Measurements from ENCODE around the gene DST. TPM values are rescaled to one million over a fixed set of nuclear protein-coding genes. Genes with fewer than 3 reads are reported as not detected.
A peak's percentile ranks its signal among the peaks of the same experiment; 100 is the strongest.

DST gene
- total RNA-seq, 1 experiment from 2014 or later = 71.8 TPM

DNA sequence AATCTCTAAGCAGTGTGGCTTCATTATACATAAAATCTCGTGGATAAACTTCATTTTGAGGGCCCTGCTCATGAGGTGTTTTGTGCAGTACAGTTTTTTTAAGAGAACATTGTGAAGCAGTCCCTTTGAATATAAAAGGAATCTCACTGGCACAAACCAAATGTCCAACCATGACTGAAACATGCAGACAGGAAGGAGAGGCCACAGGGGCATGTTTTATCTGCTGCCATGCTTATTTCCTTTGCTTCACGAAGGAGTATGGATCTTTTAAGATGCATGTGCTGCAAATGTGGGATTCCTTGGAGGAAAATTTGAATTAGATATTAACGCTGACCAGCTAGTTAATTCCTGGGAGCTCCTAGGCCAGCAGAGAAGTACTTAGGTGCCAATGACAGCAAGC lies 192.3 kb downstream of the DST start:
- no peak for TF ChIP-seq EZH2 (IDR thresholded peaks at IDR 0.05; ENCODE audit: borderline replicate concordance, low read depth, low read length, poor library complexity, severe bottlenecking)
- TF ChIP-seq, protein P1, sequence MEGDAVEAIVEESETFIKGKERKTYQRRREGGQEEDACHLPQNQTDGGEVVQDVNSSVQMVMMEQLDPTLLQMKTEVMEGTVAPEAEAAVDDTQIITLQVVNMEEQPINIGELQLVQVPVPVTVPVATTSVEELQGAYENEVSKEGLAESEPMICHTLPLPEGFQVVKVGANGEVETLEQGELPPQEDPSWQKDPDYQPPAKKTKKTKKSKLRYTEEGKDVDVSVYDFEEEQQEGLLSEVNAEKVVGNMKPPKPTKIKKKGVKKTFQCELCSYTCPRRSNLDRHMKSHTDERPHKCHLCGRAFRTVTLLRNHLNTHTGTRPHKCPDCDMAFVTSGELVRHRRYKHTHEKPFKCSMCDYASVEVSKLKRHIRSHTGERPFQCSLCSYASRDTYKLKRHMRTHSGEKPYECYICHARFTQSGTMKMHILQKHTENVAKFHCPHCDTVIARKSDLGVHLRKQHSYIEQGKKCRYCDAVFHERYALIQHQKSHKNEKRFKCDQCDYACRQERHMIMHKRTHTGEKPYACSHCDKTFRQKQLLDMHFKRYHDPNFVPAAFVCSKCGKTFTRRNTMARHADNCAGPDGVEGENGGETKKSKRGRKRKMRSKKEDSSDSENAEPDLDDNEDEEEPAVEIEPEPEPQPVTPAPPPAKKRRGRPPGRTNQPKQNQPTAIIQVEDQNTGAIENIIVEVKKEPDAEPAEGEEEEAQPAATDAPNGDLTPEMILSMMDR (conservative IDR thresholded peaks at IDR 0.05; ENCODE audit: low read depth, low read length) = no peak
- no peak overlapping the region for H3K27ac ChIP-seq (ENCODE audit: low read depth, low read length, poor library complexity, severe bottlenecking)
- POLR2A ChIA-PET (ENCODE audit: low non-redundant PET) = no interaction called here
- intact Hi-C loops (cut with micrococcal nuclease; ENCODE audit: unreplicated experiment) = no loop called here
- no TSS peak for BruUV-seq (replicated peaks)
- no peaks in the 10 kb centered on the region for H3K36me3 ChIP-seq (ENCODE audit: insufficient read depth, low read length, poor library complexity, severe bottlenecking)
- no peaks in the 10 kb centered on the region for H3K9me3 ChIP-seq (ENCODE audit: low read depth, low read length, poor library complexity, severe bottlenecking)
- DNase-seq (ENCODE audit: low spot score) = no peak
- CTCF ChIA-PET = no interaction called here
- H3K27me3 ChIP-seq (replicated peaks; ENCODE audit: insufficient read depth, low read depth, low read length, poor library complexity) = no peaks in the 10 kb centered on the region
- H3K4me3 ChIP-seq (ENCODE audit: low read depth, low read length, poor library complexity, severe bottlenecking) = no peak overlapping the region
- H3K4me1 ChIP-seq (ENCODE audit: insufficient read depth, low read length, poor library complexity, severe bottlenecking) = no peaks in the 10 kb centered on the region

DNA sequence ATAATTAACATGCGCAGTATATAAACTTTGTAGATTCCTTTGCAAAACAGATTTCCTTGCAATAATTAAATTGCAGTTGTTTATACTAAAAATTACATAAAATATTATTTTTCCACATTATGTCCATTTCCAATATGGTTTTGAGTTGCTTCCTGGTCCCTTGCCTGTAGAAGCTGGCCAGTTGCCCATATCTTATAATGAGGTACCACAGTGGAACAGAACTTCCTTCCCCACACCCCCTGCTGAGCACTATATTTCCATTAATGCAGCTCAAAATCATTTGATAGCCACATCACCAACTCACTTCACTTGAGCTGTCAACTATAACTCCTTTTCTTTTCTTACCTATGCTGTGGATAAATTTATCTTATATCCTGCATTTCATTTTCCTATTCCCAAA lies 194.6 kb downstream of the DST start:
- Histone ChIP-seq H3K27me3 (replicated peaks; ENCODE audit: insufficient read depth, low read depth, low read length, poor library complexity) (no peaks in the 10 kb centered on the region), H3K36me3 (ENCODE audit: insufficient read depth, low read length, poor library complexity, severe bottlenecking) (no peaks in the 10 kb centered on the region), H3K9me3 (ENCODE audit: low read depth, low read length, poor library complexity, severe bottlenecking) (no peaks in the 10 kb centered on the region), H3K4me1 (ENCODE audit: insufficient read depth, low read length, poor library complexity, severe bottlenecking) (no peaks in the 10 kb centered on the region), H3K27ac (ENCODE audit: low read depth, low read length, poor library complexity, severe bottlenecking) (no peak overlapping the region), H3K4me3 (ENCODE audit: low read depth, low read length, poor library complexity, severe bottlenecking) (no peak overlapping the region)
- intact Hi-C loops (cut with micrococcal nuclease; ENCODE audit: unreplicated experiment) = no loop called here
- POLR2A ChIA-PET (ENCODE audit: low non-redundant PET) = no interaction called here
- CTCF ChIA-PET = no interaction called here
- DNase-seq (ENCODE audit: low spot score) = peak; percentile 71
- TF ChIP-seq EZH2 (IDR thresholded peaks at IDR 0.05; ENCODE audit: borderline replicate concordance, low read depth, low read length, poor library complexity, severe bottlenecking) = no peak
- TF ChIP-seq, protein P1 (conservative IDR thresholded peaks at IDR 0.05; ENCODE audit: low read depth, low read length) = no peak
- BruUV-seq (replicated peaks) = no TSS peak

DNA sequence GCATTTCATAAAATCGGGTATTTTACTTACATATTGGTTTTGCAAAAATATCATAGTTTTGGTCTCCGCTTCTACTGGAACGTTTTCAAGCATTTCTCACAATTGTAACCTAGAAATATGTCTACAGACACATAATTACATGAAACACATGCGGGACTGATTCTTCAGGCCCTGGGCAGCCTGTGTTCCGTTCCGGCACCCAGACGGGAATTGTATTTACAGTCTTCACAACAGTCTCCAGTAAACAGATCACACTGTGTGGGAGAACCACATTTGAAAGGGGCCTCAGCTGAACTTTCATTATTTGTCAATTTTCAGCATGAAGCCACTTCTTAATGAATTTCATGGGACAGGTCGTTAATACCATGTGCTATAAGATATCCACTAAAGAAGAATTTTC lies 196.9 kb downstream of the DST start:
- Histone ChIP-seq H3K9me3 (ENCODE audit: low read depth, low read length, poor library complexity, severe bottlenecking) (no peaks in the 10 kb centered on the region), H3K27ac (ENCODE audit: low read depth, low read length, poor library complexity, severe bottlenecking) (no peak overlapping the region), H3K36me3 (ENCODE audit: insufficient read depth, low read length, poor library complexity, severe bottlenecking) (no peaks in the 10 kb centered on the region), H3K4me1 (ENCODE audit: insufficient read depth, low read length, poor library complexity, severe bottlenecking) (no peaks in the 10 kb centered on the region), H3K4me3 (ENCODE audit: low read depth, low read length, poor library complexity, severe bottlenecking) (no peak overlapping the region), H3K27me3 (replicated peaks; ENCODE audit: insufficient read depth, low read depth, low read length, poor library complexity) (no peaks in the 10 kb centered on the region)
- POLR2A ChIA-PET (ENCODE audit: low non-redundant PET) = no interaction called here
- DNase-seq (ENCODE audit: low spot score) = no peak
- intact Hi-C loops (cut with micrococcal nuclease; ENCODE audit: unreplicated experiment) = no loop called here
- TF ChIP-seq, protein P1 (conservative IDR thresholded peaks at IDR 0.05; ENCODE audit: low read depth, low read length) = no peak
- no TSS peak for BruUV-seq (replicated peaks)
- CTCF ChIA-PET = no interaction called here
